Neuronal stem cell (in vitro differentiated cells): ENCODE results near the gene PRTFDC1.

Source experiments
- DNase-seq: peaks from one replicate; pipeline ENCODE4 v3.0.0-alpha.2; 2013; ENCODE audit warnings: low spot score
- H2AFZ ChIP-seq: one replicate; pipeline ENCODE4 v1.6.1; 2013; ENCODE audit warnings: mild to moderate bottlenecking, low read length, inconsistent platforms
- H2AK5ac ChIP-seq: 2 replicates; pipeline ENCODE4 v1.6.1; 2013; ENCODE audit warnings: low read depth, mild to moderate bottlenecking, inconsistent platforms, low read length, moderate library complexity, mixed read lengths
- H2BK120ac ChIP-seq: 2 replicates; pipeline ENCODE4 v1.6.1; 2013; ENCODE audit warnings: low read depth, mild to moderate bottlenecking, inconsistent platforms, low read length, moderate library complexity, mixed read lengths
- H2BK12ac ChIP-seq: one replicate; pipeline ENCODE4 v1.6.1; 2013; ENCODE audit warnings: low read length, inconsistent platforms
- H2BK15ac ChIP-seq: 2 replicates; pipeline ENCODE4 v1.6.1; 2013; ENCODE audit warnings: mild to moderate bottlenecking, low read length, inconsistent platforms, mixed read lengths
- H2BK5ac ChIP-seq: one replicate; pipeline ENCODE4 v1.6.1; 2013; ENCODE audit warnings: inconsistent platforms, mild to moderate bottlenecking, low read length, moderate library complexity
- H3K14ac ChIP-seq: one replicate; pipeline ENCODE4 v1.6.1; 2013; ENCODE audit warnings: low read length, inconsistent platforms
- H3K18ac ChIP-seq: 2 replicates; pipeline ENCODE4 v1.6.1; 2013; ENCODE audit warnings: low read length, inconsistent platforms
- H3K23ac ChIP-seq: 2 replicates; pipeline ENCODE4 v1.6.1; 2013; ENCODE audit warnings: low read depth, mild to moderate bottlenecking, mixed read lengths, low read length, inconsistent platforms; ENCODE audit not compliant: poor library complexity
- H3K27ac ChIP-seq: replicated peaks from 3 replicates; pipeline ENCODE4 v1.5.1; 2013; ENCODE audit warnings: low read length, inconsistent platforms
- H3K27me3 ChIP-seq, 3 experiments: 2 replicates each; pipeline ENCODE4 v1.6.1; 2013; ENCODE audit warnings: low read length in 3 of 3, mild to moderate bottlenecking in 2 of 3, inconsistent platforms in 1 of 3, low read depth in 1 of 3, mixed read lengths in 1 of 3, moderate library complexity in 1 of 3; ENCODE audit not compliant: control insufficient read depth in 3 of 3, insufficient read depth in 3 of 3
- H3K36me3 ChIP-seq, 2 donors: replicated peaks in 1 of 2; 2 replicates each; pipeline ENCODE4 v1.6.1; 2013; ENCODE audit warnings: low read length in 2 of 2; ENCODE audit not compliant: control insufficient read depth in 2 of 2, insufficient read depth in 2 of 2
- H3K4ac ChIP-seq: 2 replicates; pipeline ENCODE4 v1.6.1; 2013; ENCODE audit warnings: inconsistent platforms, mild to moderate bottlenecking, low read length, moderate library complexity
- H3K4me1 ChIP-seq, 2 donors: 1 replicate in 1 of 2; 2 replicates in 1 of 2; pipeline ENCODE4 v1.6.1; 2013; ENCODE audit warnings: low read length in 2 of 2, low read depth in 1 of 2; ENCODE audit not compliant: control insufficient read depth in 2 of 2, insufficient read depth in 1 of 2
- H3K4me2 ChIP-seq: one replicate; pipeline ENCODE4 v1.6.1; 2013; ENCODE audit warnings: mild to moderate bottlenecking, low read length, inconsistent platforms; ENCODE audit not compliant: insufficient read depth, poor library complexity, severe bottlenecking
- H3K4me3 ChIP-seq, 2 donors: 2 replicates each; pipeline ENCODE4 v1.5.1; 2013; ENCODE audit warnings: low read length in 2 of 2, mild to moderate bottlenecking in 2 of 2, inconsistent platforms in 1 of 2, moderate library complexity in 1 of 2
- H3K79me1 ChIP-seq: one replicate; pipeline ENCODE4 v1.6.1; 2013; ENCODE audit warnings: low read depth, mild to moderate bottlenecking, inconsistent platforms, low read length, moderate library complexity
- H3K9ac ChIP-seq: one replicate; pipeline ENCODE4 v1.6.1; 2013; ENCODE audit warnings: mild to moderate bottlenecking, low read depth, low read length, inconsistent platforms; ENCODE audit not compliant: poor library complexity
- H3K9me3 ChIP-seq, 2 donors: replicated peaks in 1 of 2; 2 replicates each; pipeline versions ENCODE3 to v1.6.1; 2013; ENCODE audit warnings: low read length in 2 of 2, mild to moderate bottlenecking in 2 of 2, inconsistent platforms in 1 of 2, low read depth in 1 of 2, mixed read lengths in 1 of 2, moderate library complexity in 1 of 2; ENCODE audit not compliant: control insufficient read depth in 2 of 2, insufficient read depth in 1 of 2
- H4K8ac ChIP-seq: one replicate; pipeline ENCODE4 v1.6.1; 2013; ENCODE audit warnings: low read depth, mild to moderate bottlenecking, inconsistent platforms, low read length, moderate library complexity
- H4K91ac ChIP-seq: one replicate; pipeline ENCODE4 v1.6.1; 2013; ENCODE audit warnings: low read length, low read depth, mild to moderate bottlenecking, inconsistent platforms; ENCODE audit not compliant: poor library complexity
- WGBS, 2 donors: extraction: QIAGEN DNeasy Blood & Tissue Kit; methylation state at CpG; one replicate each; pipeline ENCODE4 v1.1.7; 2013; ENCODE audit warnings: missing lambda C conversion rate in 2 of 2, mixed read lengths in 1 of 2; ENCODE audit not compliant: insufficient read length in 2 of 2, insufficient replicate concordance in 1 of 2; ENCODE audit errors: extremely low coverage in 2 of 2; 5-methylcytosine and 5-hydroxymethylcytosine counted together

Gene PRTFDC1

GRCh38 chr10:24893127-24893526 is 59.3 kb downstream of the PRTFDC1 start:
- Histone ChIP-seq H3K27ac (no peak overlapping the region), H3K23ac (no peak overlapping the region), H4K91ac (no peak overlapping the region), H2BK15ac (no peak overlapping the region), H3K18ac (no peak overlapping the region), H3K4me1 (no peaks in the 10 kb centered on the region), H3K4me2 (no peak overlapping the region), H2BK120ac (no peak overlapping the region), H3K14ac (no peak overlapping the region), H3K36me3 (no peaks in the 10 kb centered on the region), H2AK5ac (no peak overlapping the region), H3K9ac (no peak overlapping the region), H2BK12ac (no peak overlapping the region), H2BK5ac (no peak overlapping the region), H3K4ac (no peak overlapping the region), H2AFZ (no peak overlapping the region), H3K79me1 (no peaks in the 10 kb centered on the region), H3K9me3 (no peaks in the 10 kb centered on the region), H4K8ac (no peak overlapping the region), H3K4me3 (no peak overlapping the region), H3K27me3 (no peaks in the 10 kb centered on the region)
- no peak for DNase-seq
- WGBS, 2 donors = no CpG with 5 or more reads among the region's 2 CpGs

- H2BK12ac ChIP-seq = no peak overlapping the region
- DNase-seq = no peak
- H3K14ac ChIP-seq = no peak overlapping the region
- no peak overlapping the region for H4K91ac ChIP-seq
- H3K9me3 ChIP-seq = no peaks in the 10 kb centered on the region
- no peak overlapping the region for H3K9ac ChIP-seq
- no peak overlapping the region for H3K4me3 ChIP-seq
- no peak overlapping the region for H2BK15ac ChIP-seq
- no peak overlapping the region for H3K18ac ChIP-seq
- no peak overlapping the region for H2BK5ac ChIP-seq
- no peak overlapping the region for H2AK5ac ChIP-seq
- H3K4ac ChIP-seq = no peak overlapping the region
- H2BK120ac ChIP-seq = no peak overlapping the region
- no peaks in the 10 kb centered on the region for H3K27me3 ChIP-seq
- no peak overlapping the region for H3K23ac ChIP-seq
- no peaks in the 10 kb centered on the region for H3K36me3 ChIP-seq
- no peak overlapping the region for H3K27ac ChIP-seq
- no peak overlapping the region for H2AFZ ChIP-seq
- WGBS, 2 donors = no CpG with 5 or more reads among the region's 1 CpG
- H3K79me1 ChIP-seq = no peaks in the 10 kb centered on the region
- H3K4me1 ChIP-seq = no peaks in the 10 kb centered on the region
- no peak overlapping the region for H3K4me2 ChIP-seq
- no peak overlapping the region for H4K8ac ChIP-seq
Measured at GRCh38 chr10:24891823-24892222, 60.6 kb downstream of the PRTFDC1 start.

GRCh38 chr10:24889639-24890038 is 62.8 kb downstream of the PRTFDC1 start:
- no peaks in the 10 kb centered on the region for H3K36me3 ChIP-seq
- H3K9ac ChIP-seq = no peak overlapping the region
- H3K27me3 ChIP-seq = no peaks in the 10 kb centered on the region
- DNase-seq = no peak
- H3K4ac ChIP-seq = no peak overlapping the region
- no peak overlapping the region for H2AFZ ChIP-seq
- H4K91ac ChIP-seq = no peak overlapping the region
- H2AK5ac ChIP-seq = no peak overlapping the region
- WGBS, 2 donors = no CpG with 5 or more reads among the region's 1 CpG
- H3K79me1 ChIP-seq = no peaks in the 10 kb centered on the region
- H3K4me3 ChIP-seq = no peak overlapping the region
- no peak overlapping the region for H2BK15ac ChIP-seq
- no peak overlapping the region for H2BK120ac ChIP-seq
- no peak overlapping the region for H3K18ac ChIP-seq
- no peak overlapping the region for H3K27ac ChIP-seq
- no peak overlapping the region for H3K4me2 ChIP-seq
- H2BK12ac ChIP-seq = no peak overlapping the region
- no peak overlapping the region for H4K8ac ChIP-seq
- H3K14ac ChIP-seq = no peak overlapping the region
- H2BK5ac ChIP-seq = no peak overlapping the region
- no peaks in the 10 kb centered on the region for H3K4me1 ChIP-seq
- H3K9me3 ChIP-seq = no peaks in the 10 kb centered on the region
- no peak overlapping the region for H3K23ac ChIP-seq

- no peak overlapping the region for H3K4me2 ChIP-seq
- no peak overlapping the region for H2BK15ac ChIP-seq
- no peak overlapping the region for H4K91ac ChIP-seq
- H3K4me1 ChIP-seq = peaks cover 2 to 4% of the 10 kb centered on the region in 2 donors
- no peak overlapping the region for H3K9ac ChIP-seq
- H4K8ac ChIP-seq = no peak overlapping the region
- H3K23ac ChIP-seq = no peak overlapping the region
- H3K4me3 ChIP-seq = no peak overlapping the region
- H2BK5ac ChIP-seq = no peak overlapping the region
- no peak for DNase-seq
- H3K27ac ChIP-seq = no peak overlapping the region
- H3K18ac ChIP-seq = no peak overlapping the region
- H3K14ac ChIP-seq = no peak overlapping the region
- H2BK120ac ChIP-seq = no peak overlapping the region
- no peak overlapping the region for H2AK5ac ChIP-seq
- H2AFZ ChIP-seq = no peak overlapping the region
- H3K9me3 ChIP-seq = no peaks in the 10 kb centered on the region
- no peaks in the 10 kb centered on the region for H3K27me3 ChIP-seq
- H2BK12ac ChIP-seq = no peak overlapping the region
- H3K36me3 ChIP-seq = no peaks in the 10 kb centered on the region
- H3K79me1 ChIP-seq = no peaks in the 10 kb centered on the region
- H3K4ac ChIP-seq = no peak overlapping the region
- whole genome bisulfite sequencing, 2 donors = no CpG with 5 or more reads among the region's 2 CpGs
Measured at GRCh38 chr10:24887855-24888231, 64.6 kb downstream of the PRTFDC1 start.
